ENCODE data around the gene DAGLA. TPM values are rescaled to one million over a fixed set of nuclear protein-coding genes. Genes with fewer than 3 reads are reported as not detected.

Gene DAGLA
- total and polyA plus RNA-seq, 2 of the 13 experiments (the other 11 are each of a cell fraction or from before 2014, with no cell fraction given): 2.6 to 3.9 TPM

DNA sequence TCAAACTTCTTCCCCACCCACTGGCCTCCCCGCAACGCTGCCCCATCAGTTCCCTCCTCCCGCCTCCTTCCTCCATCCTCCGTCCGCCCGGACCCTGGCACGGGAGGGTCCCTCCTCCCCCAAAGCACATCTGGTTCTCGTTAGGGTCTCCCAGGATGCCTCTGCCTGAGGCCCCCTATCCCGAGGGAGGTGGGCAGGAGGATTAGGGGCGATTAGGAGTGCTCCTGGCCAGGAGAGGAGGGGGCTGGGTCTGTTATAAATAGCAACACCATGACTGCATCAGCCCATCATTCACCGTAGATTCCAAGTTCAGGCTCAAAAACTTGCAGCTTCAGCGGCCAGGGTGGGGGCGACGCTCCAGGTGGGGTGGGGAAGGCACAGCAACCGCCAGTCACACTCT, 82.6 kb downstream of the DAGLA start:
- in situ Hi-C loops (cut with HindIII; ENCODE audit: extremely low pct_ligation_motif_present, low pct_unique_long_range_greater_than_20kb) (no loop called here), intact Hi-C loops (cut with micrococcal nuclease; ENCODE audit: unreplicated experiment) (no loop called here)
- Histone ChIP-seq H4K20me1 (ENCODE audit: insufficient read depth, low read length) (0 out of 2 replicates have a peak, but pooled peaks cover 2% of the 10 kb centered on the region), H3K4me3 (replicated peaks in 1 of 3; ENCODE audit: insufficient read depth in 1 of 3, low read depth in 2 of 3, low read length in 3 of 3) (no peak overlapping the region), H3K4me2 (ENCODE audit: low read depth, low read length) (no peak overlapping the region), H3K27ac (ENCODE audit: extremely low read length, insufficient read depth, low read length) (no peak overlapping the region), H3K9me3 (ENCODE audit: low read length) (no peaks in the 10 kb centered on the region), H3K4me1 (ENCODE audit: insufficient read depth, low read length) (peaks cover 49% of the 10 kb centered on the region), H3K9ac (ENCODE audit: insufficient read depth, low read depth, low read length) (no peak overlapping the region), H2AFZ (ENCODE audit: low read length) (no peak overlapping the region), H3K79me2 (ENCODE audit: insufficient read depth, low read length) (peaks cover 22% of the 10 kb centered on the region), H3K36me3 (replicated peaks in 1 of 2; ENCODE audit: control insufficient read depth in 1 of 2, insufficient read depth in 2 of 2, low read length in 2 of 2) (no peaks in the 10 kb centered on the region; a peak in 1 of 5 replicates), H3K27me3 (ENCODE audit: control insufficient read depth in 1 of 2, insufficient read depth in 2 of 2, low read length in 2 of 2) (no peaks in the 10 kb centered on the region)
- FAIRE-seq (no peak), ATAC-seq (no peak), DNase-seq (ENCODE audit: low spot score) (no peak)
- no TSS peak for BruUV-seq (replicated peaks)
- ChIA-PET POLR2A (no interaction called here), CTCF (ENCODE audit: low intra/inter-chr PET ratio, low total read pairs) (no interaction called here)
- 92% methylated on average over 15 of the region's 15 CpGs for WGBS (ENCODE audit: low lambda C conversion rate)
- TF ChIP-seq, protein P1, sequence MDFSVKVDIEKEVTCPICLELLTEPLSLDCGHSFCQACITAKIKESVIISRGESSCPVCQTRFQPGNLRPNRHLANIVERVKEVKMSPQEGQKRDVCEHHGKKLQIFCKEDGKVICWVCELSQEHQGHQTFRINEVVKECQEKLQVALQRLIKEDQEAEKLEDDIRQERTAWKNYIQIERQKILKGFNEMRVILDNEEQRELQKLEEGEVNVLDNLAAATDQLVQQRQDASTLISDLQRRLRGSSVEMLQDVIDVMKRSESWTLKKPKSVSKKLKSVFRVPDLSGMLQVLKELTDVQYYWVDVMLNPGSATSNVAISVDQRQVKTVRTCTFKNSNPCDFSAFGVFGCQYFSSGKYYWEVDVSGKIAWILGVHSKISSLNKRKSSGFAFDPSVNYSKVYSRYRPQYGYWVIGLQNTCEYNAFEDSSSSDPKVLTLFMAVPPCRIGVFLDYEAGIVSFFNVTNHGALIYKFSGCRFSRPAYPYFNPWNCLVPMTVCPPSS (IDR thresholded peaks at IDR 0.05): no peak
- TF ChIP-seq ZFAT (CRISPR knock-in tag; conservative IDR thresholded peaks at IDR 0.05) (no peak), NONO (IDR thresholded peaks at IDR 0.05) (no peak), NONO (CRISPR knock-in tag; conservative IDR thresholded peaks at IDR 0.05) (no peak)

GRCh38 chr11:61763930-61764605, 83.9 kb downstream of the DAGLA start:
- no peak overlapping the region for H3K4me3 ChIP-seq (replicated peaks in 1 of 3; ENCODE audit: insufficient read depth in 1 of 3, low read depth in 2 of 3, low read length in 3 of 3)
- no peaks in the 10 kb centered on the region for H3K9me3 ChIP-seq (ENCODE audit: low read length)
- no peak overlapping the region for H3K4me2 ChIP-seq (ENCODE audit: low read depth, low read length)
- BruUV-seq (replicated peaks): no TSS peak
- H3K27ac ChIP-seq (ENCODE audit: extremely low read length, insufficient read depth, low read length): no peak overlapping the region
- H3K9ac ChIP-seq (ENCODE audit: insufficient read depth, low read depth, low read length): no peak overlapping the region
- 98% methylated on average over 9 of the region's 23 CpGs for WGBS (ENCODE audit: low lambda C conversion rate)
- DNase-seq (ENCODE audit: low spot score): no peak
- ChIA-PET CTCF (ENCODE audit: low intra/inter-chr PET ratio, low total read pairs) (no interaction called here), POLR2A (no interaction called here)
- in situ Hi-C loops (cut with HindIII; ENCODE audit: extremely low pct_ligation_motif_present, low pct_unique_long_range_greater_than_20kb): no loop called here
- H3K4me1 ChIP-seq (ENCODE audit: insufficient read depth, low read length): peaks cover 49% of the 10 kb centered on the region
- intact Hi-C loops (cut with micrococcal nuclease; ENCODE audit: unreplicated experiment): no loop called here
- no peak for FAIRE-seq
- peak; percentile 88 for TF ChIP-seq ZNF629 (CRISPR knock-in tag; conservative IDR thresholded peaks at IDR 0.05)
- no peak for TF ChIP-seq ZNF574 (CRISPR knock-in tag; IDR thresholded peaks at IDR 0.05)
- no peak for ATAC-seq
- H3K27me3 ChIP-seq (ENCODE audit: control insufficient read depth in 1 of 2, insufficient read depth in 2 of 2, low read length in 2 of 2): no peaks in the 10 kb centered on the region
- H4K20me1 ChIP-seq (ENCODE audit: insufficient read depth, low read length): 0 out of 2 replicates have a peak, but pooled peaks cover 2% of the 10 kb centered on the region
- H3K79me2 ChIP-seq (ENCODE audit: insufficient read depth, low read length): peaks cover 9% of the 10 kb centered on the region
- no peak overlapping the region for H2AFZ ChIP-seq (ENCODE audit: low read length)
- no peaks in the 10 kb centered on the region; a peak in 1 of 5 replicates for H3K36me3 ChIP-seq (replicated peaks in 1 of 2; ENCODE audit: control insufficient read depth in 1 of 2, insufficient read depth in 2 of 2, low read length in 2 of 2)
